ENCODE results near the gene NPEPL1. TPM values are rescaled to one million over a fixed set of nuclear protein-coding genes. Genes with fewer than 3 reads are reported as not detected.

Gene NPEPL1
- total and polyA plus RNA-seq, 8 donors = 25.1 to 44.4 (median 33.3) TPM

- no peak for TF ChIP-seq CTCF (IDR thresholded peaks at IDR 0.05)
- no peak for ATAC-seq
- Histone ChIP-seq H3K27ac (no peak overlapping the region), H3K27me3 (no peaks in the 10 kb centered on the region), H3K36me3 (peaks cover 4 to 95% of the 10 kb centered on the region in 2 donors), H3K9me3 (no peaks in the 10 kb centered on the region), H3K4me3 (no peak overlapping the region), H3K4me1 (no peaks in the 10 kb centered on the region)
- intact Hi-C loops (cut with DNase I) = no loop called here
- DNase-seq = no peak
These were observed 17.4 kb upstream of the NPEPL1 start for GRCh38 chr20:58675146-58675584.

GRCh38 chr20:58675641-58676040 is 17.0 kb upstream of the NPEPL1 start:
- Histone ChIP-seq H3K4me3 (no peak overlapping the region), H3K9me3 (no peaks in the 10 kb centered on the region), H3K27me3 (no peaks in the 10 kb centered on the region), H3K4me1 (no peaks in the 10 kb centered on the region), H3K27ac (no peak overlapping the region), H3K36me3 (peaks cover 4 to 95% of the 10 kb centered on the region in 2 donors)
- no peak for TF ChIP-seq CTCF (IDR thresholded peaks at IDR 0.05)
- intact Hi-C loops (cut with DNase I) = no loop called here
- DNase-seq (no peak), ATAC-seq (no peak)

- intact Hi-C loops (cut with DNase I) = no loop called here
- Histone ChIP-seq H3K4me3 (no peak overlapping the region), H3K27ac (no peak overlapping the region), H3K4me1 (no peaks in the 10 kb centered on the region), H3K27me3 (no peaks in the 10 kb centered on the region), H3K9me3 (no peaks in the 10 kb centered on the region), H3K36me3 (peaks cover 4 to 92% of the 10 kb centered on the region in 2 donors)
- ATAC-seq (no peak), DNase-seq (no peak)
- TF ChIP-seq CTCF (IDR thresholded peaks at IDR 0.05) = no peak
These were observed 16.4 kb upstream of the NPEPL1 start for GRCh38 chr20:58676161-58676560.

GRCh38 chr20:58677079-58677604 is 15.5 kb upstream of the NPEPL1 start:
- TF ChIP-seq CTCF (IDR thresholded peaks at IDR 0.05) = no peak
- Histone ChIP-seq H3K27me3 (no peaks in the 10 kb centered on the region), H3K4me3 (no peak overlapping the region), H3K36me3 (peaks cover 4 to 85% of the 10 kb centered on the region in 2 donors), H3K9me3 (no peaks in the 10 kb centered on the region), H3K27ac (no peak overlapping the region), H3K4me1 (no peaks in the 10 kb centered on the region)
- ATAC-seq = no peak
- no peak for DNase-seq
- intact Hi-C loops (cut with DNase I) = no loop called here

- no peak overlapping the region for H3K27ac ChIP-seq
- H3K27me3 ChIP-seq = no peaks in the 10 kb centered on the region
- no peak overlapping the region for H3K4me3 ChIP-seq
- no peak for TF ChIP-seq CTCF (IDR thresholded peaks at IDR 0.05)
- DNase-seq = no peak
- no peaks in the 10 kb centered on the region for H3K9me3 ChIP-seq
- no peak for ATAC-seq
- intact Hi-C loops (cut with DNase I) = no loop called here
- H3K36me3 ChIP-seq = peaks cover 4 to 79% of the 10 kb centered on the region in 2 donors
- no peaks in the 10 kb centered on the region for H3K4me1 ChIP-seq
These were observed 14.8 kb upstream of the NPEPL1 start for GRCh38 chr20:58677808-58678207.

All from left lung (tissue), 10 donors.